NT2/D1 (cell line): ENCODE measurements around the gene ATXN7L3.

Experiments
- DNase-seq: peaks from one replicate; pipeline ENCODE4 v3.0.0-alpha.2; 2011; ENCODE audit warnings: low read depth, low spot score
- H3K27me3 ChIP-seq: 2 replicates; pipeline ENCODE4 v1.6.0; 2011; ENCODE audit warnings: mild to moderate bottlenecking; ENCODE audit not compliant: insufficient read length, insufficient read depth
- H3K36me3 ChIP-seq: 2 replicates; pipeline ENCODE4 v1.6.1; 2011; ENCODE audit warnings: mild to moderate bottlenecking, low read length, mixed read lengths; ENCODE audit not compliant: insufficient read depth, insufficient read length
- H3K4me1 ChIP-seq: 2 replicates; pipeline ENCODE4 v1.5.1; 2011; ENCODE audit not compliant: insufficient read depth, insufficient read length
- H3K4me3 ChIP-seq: 2 replicates; pipeline ENCODE4 v1.5.1; 2011; ENCODE audit warnings: low read depth; ENCODE audit not compliant: insufficient read length
- H3K9ac ChIP-seq: 2 replicates; pipeline ENCODE4 v1.6.0; 2011; ENCODE audit warnings: low read depth; ENCODE audit not compliant: insufficient read length
- H3K9me3 ChIP-seq: 2 replicates; pipeline ENCODE4 v1.5.1; 2011; ENCODE audit warnings: mild to moderate bottlenecking, low read length; ENCODE audit not compliant: insufficient read depth
- SUZ12 ChIP-seq: IDR thresholded peaks from 2 replicates; pipeline ENCODE4 v1.6.1; 2011; ENCODE audit not compliant: insufficient read length, insufficient read depth; ENCODE audit errors: extremely low read depth
- YY1 ChIP-seq: IDR thresholded peaks from 2 replicates; pipeline ENCODE4 v1.6.1; 2011; ENCODE audit not compliant: insufficient read length, insufficient read depth
- ZNF274 ChIP-seq: IDR thresholded peaks from 2 replicates; pipeline ENCODE4 v1.6.1; 2011; ENCODE audit warnings: mild to moderate bottlenecking, low read depth, low read length

Gene ATXN7L3

DNA sequence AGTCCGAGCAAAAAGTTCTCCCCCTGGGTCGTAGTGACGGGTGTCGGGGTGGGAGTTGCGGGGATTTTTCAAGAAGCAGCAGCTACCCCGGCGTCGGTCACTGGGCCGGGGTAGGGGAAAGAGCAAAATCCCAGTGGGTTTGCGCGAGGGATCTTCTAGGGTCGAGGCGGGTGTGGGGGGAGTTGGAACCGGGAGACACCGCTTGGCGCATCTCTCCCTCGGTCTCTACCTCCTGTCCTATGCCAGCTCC is 22.1 kb upstream of the ATXN7L3 start:
- H3K9ac ChIP-seq = peak overlapping the region; percentile 98
- peaks cover 15% of the 10 kb centered on the region for H3K36me3 ChIP-seq
- DNase-seq = no peak
- peaks cover 5% of the 10 kb centered on the region for H3K4me1 ChIP-seq
- no peaks in the 10 kb centered on the region for H3K27me3 ChIP-seq
- TF ChIP-seq SUZ12 (no peak), ZNF274 (no peak), YY1 (no peak)
- peak overlapping the region; percentile 86 for H3K4me3 ChIP-seq
- H3K9me3 ChIP-seq = no peaks in the 10 kb centered on the region

DNA sequence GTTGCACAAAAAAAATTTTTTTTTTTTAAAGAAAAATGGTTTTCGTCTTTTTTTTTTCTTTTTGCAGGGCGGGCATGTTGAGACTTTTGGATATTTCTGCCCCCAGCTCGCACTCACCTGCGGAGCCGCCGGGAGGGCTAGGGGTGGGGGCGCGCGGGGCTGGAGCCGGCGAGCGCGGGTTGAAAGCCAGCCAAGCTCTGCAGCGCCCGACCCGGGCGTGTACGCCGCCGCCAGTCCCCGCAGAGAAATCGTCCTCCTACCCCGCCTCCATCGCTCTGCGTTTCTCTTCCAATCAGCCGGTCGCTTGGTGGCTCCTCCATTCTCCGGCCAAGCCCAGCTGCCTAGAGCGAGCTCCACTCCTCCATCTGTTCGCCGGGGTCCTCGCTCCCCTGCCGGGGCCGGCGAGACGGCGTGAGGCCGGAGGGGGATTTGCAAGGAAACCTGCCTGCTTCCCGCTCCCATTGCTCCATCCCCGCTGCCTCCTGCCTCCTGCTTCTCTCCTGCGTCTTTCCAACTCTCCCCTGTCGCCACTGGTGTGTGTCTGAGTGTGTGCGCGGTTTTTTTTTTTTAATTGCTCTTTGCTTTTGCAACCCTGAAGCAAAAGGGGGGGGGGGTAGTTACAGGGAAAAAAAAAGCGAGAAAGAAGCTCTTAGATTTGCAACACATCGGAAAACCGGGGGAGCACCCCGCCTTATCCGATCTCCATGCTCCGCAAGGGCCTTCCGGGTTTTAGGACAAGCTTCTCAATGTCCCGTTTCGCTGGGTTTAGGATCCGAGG is 21.6 kb upstream of the ATXN7L3 start:
- peaks cover 6% of the 10 kb centered on the region for H3K4me1 ChIP-seq
- H3K36me3 ChIP-seq = peaks cover 20% of the 10 kb centered on the region
- peak overlapping the region; percentile 98 for H3K9ac ChIP-seq
- DNase-seq = no peak
- TF ChIP-seq SUZ12 = no peak
- H3K9me3 ChIP-seq = no peaks in the 10 kb centered on the region
- H3K4me3 ChIP-seq = peak overlapping the region; percentile 86
- no peaks in the 10 kb centered on the region for H3K27me3 ChIP-seq

- no peaks in the 10 kb centered on the region for H3K27me3 ChIP-seq
- peak overlapping the region; percentile 98 for H3K9ac ChIP-seq
- TF ChIP-seq YY1 = no peak
- no peak for TF ChIP-seq ZNF274
- no peak for TF ChIP-seq SUZ12
- peak overlapping the region; percentile 86 for H3K4me3 ChIP-seq
- no peak for DNase-seq
- H3K9me3 ChIP-seq = no peaks in the 10 kb centered on the region
- H3K36me3 ChIP-seq = peaks cover 28% of the 10 kb centered on the region
- H3K4me1 ChIP-seq = peaks cover 6% of the 10 kb centered on the region
Observed at GRCh38 chr17:44220213-44221083, 20.8 kb upstream of the ATXN7L3 start.

DNA sequence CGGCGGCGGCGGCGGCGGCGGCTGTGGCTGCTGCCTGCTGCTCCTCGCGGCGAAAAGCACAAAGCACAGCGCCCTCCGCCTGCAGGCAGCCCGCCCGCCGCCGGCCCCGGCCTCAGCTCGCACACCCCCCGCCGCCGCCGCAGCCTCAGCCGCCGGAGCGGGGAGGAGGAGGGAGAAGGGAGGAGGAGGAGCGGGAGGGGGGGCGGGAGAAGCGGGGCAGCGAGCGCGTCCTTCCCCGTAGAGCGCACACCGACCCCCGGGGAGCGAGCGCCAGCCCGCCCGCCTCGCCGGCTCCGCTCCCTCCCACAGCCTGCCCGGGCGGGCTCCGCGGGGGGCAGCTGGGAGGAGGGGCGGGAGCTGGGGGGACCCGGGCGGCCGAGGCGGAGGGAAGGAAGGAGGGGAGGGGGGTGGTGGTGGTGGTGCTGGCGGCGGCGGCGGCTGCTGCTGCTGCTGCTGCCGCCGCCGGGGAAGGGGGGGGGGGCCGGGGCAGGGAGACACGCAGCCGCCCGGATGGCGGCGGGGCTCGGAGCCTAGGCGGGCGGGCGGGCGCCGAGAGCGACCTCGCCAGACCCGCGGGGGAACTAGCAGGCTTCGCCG is 20.0 kb upstream of the ATXN7L3 start, which contains the start of gene UBTF:
Gene UBTF, minus strand, starts transcription at position 60 of the 597 bp plus-strand sequence. CDS start 1,446 bp downstream, outside the sequence.
- Histone ChIP-seq H3K27me3 (no peaks in the 10 kb centered on the region), H3K9ac (peak within 1 kb of the TSS; percentile 98), H3K36me3 (peaks cover 35% of the 10 kb centered on the region), H3K9me3 (0 out of 2 replicates have a peak, but pooled peaks cover 3% of the 10 kb centered on the region), H3K4me3 (peak within 1 kb of the TSS; percentile 86), H3K4me1 (peaks cover 6% of the 10 kb centered on the region)
- no peak for DNase-seq
- TF ChIP-seq ZNF274 (no peak), YY1 (no peak), SUZ12 (no peak)

DNA sequence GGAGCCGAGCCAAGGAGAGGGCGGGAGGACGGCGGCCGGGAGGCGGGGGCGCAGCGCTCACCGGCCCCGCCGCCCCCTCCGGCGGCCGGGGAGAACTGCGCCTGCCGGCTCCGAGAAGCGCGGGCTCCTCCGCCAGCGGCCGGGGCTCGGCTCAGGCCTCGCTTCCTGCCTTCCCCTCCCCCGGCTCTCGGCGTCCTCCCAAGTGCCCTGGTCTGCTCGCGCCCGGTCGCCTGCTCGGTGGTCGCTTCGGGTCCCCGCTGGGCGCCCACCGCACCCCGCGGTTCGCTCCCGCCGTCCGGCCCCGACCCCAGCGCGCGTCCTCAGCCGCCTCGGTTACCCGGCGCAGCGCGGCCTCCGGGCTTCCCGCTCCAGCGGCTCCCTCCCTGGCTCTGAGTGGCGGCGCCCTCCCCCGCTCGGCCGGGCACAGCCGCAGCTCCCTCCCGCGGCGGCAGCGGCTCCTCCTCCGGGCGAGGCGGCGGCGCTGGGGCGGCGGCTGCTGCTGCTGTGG is 19.5 kb upstream of the ATXN7L3 start:
- peaks cover 41% of the 10 kb centered on the region for H3K36me3 ChIP-seq
- no peak for DNase-seq
- TF ChIP-seq YY1 = no peak
- TF ChIP-seq SUZ12 = no peak
- no peak for TF ChIP-seq ZNF274
- peaks cover 6% of the 10 kb centered on the region for H3K4me1 ChIP-seq
- peak overlapping the region; percentile 83 for H3K4me3 ChIP-seq
- H3K9me3 ChIP-seq = peaks cover 7% of the 10 kb centered on the region; the same call in 1 of the 2 replicates
- no peaks in the 10 kb centered on the region for H3K27me3 ChIP-seq
- peak overlapping the region; percentile 96 for H3K9ac ChIP-seq

DNA sequence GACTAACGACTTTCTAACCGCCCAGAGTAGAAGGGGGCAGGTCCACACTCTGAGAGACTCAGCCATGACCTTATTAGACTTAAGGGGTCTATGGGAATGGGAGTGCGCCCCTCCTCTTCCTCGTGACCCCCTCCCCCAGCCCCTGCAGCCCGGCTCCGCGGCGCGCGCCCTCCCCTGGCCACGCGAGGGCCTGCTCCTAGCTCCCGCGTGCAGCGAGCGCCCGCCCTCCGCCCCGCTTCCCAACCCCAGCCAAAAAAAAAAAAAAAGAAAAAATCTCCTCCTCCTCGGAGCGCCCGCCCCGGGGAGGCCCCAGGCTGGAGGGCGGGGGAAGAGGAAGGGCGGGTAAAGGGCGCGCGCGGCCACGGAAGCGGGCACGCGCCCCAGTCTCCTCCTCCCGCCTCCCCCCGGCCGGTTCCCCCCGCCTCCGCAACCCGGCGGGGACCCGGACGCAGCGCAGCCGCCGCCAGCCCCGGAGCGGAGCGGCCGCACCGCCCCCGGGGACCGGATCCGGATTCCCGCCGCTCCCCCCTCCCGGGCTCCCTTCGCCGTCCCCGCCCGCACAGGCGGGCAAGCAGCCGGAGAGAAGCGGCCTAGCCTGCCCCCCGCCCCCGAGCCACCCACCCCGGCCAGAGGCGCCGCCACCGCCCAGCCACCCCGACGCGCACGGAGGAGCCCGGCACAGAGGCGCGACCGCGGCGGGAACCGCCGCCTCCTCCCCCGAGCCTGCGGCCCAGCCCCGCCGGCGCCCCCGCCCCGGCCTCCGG is 18.8 kb upstream of the ATXN7L3 start:
- no peak for DNase-seq
- Histone ChIP-seq H3K9me3 (peaks cover 7% of the 10 kb centered on the region; the same call in 1 of the 2 replicates), H3K9ac (peak overlapping the region; percentile 96), H3K4me3 (peak overlapping the region; percentile 83), H3K36me3 (peaks cover 47% of the 10 kb centered on the region), H3K4me1 (peaks cover 6% of the 10 kb centered on the region), H3K27me3 (no peaks in the 10 kb centered on the region)
- TF ChIP-seq SUZ12 (no peak), ZNF274 (no peak), YY1 (no peak)
